A673 (cell line): ENCODE measurements around the gene MOXD1. TPM values are rescaled to one million over a fixed set of nuclear protein-coding genes. Genes with fewer than 3 reads are reported as not detected.

ENCODE experiments used
- BruUV-seq: library from RNA; stranded (reverse); fragments of 400-500 nt; replicated peaks from 2 replicates; lab custom pipeline; 2021; lab: Mats Ljungman, UMichigan
- CTCF ChIA-PET: fragments of 300-600 bp; sonication (Branson Sonifier 250); formaldehyde crosslinking; loops from one replicate; lab custom pipeline; 2022; ENCODE audit warnings: antibody characterized with exemption; lab: Charles Lee
- POLR2A ChIA-PET: fragments of 300-600 bp; sonication (Branson Sonifier 250); formaldehyde crosslinking; loops from one replicate; lab custom pipeline; 2022; ENCODE audit warnings: antibody characterized with exemption; ENCODE audit not compliant: low non-redundant PET; lab: Charles Lee
- DNase-seq: peaks from one replicate; pipeline ENCODE4 v3.0.0-alpha.2; 2015; ENCODE audit warnings: low spot score
- H3K27ac ChIP-seq: fragments of 200-600 bp; sonication (generic); 2 replicates; pipeline ENCODE4 v1.5.1; 2016; ENCODE audit warnings: mixed run types, low read depth, mild to moderate bottlenecking, mixed read lengths, antibody characterized with exemption, low read length; ENCODE audit not compliant: poor library complexity, severe bottlenecking
- H3K27me3 ChIP-seq: fragments of 200-600 bp; sonication (generic); replicated peaks from 2 replicates; pipeline ENCODE4 v1.6.1; 2017; ENCODE audit warnings: mixed run types, low read depth, mild to moderate bottlenecking, mixed read lengths, antibody characterized with exemption, low read length; ENCODE audit not compliant: insufficient read depth, poor library complexity
- H3K36me3 ChIP-seq: fragments of 200-600 bp; sonication (generic); 2 replicates; pipeline ENCODE4 v1.6.1; 2016; ENCODE audit warnings: mixed run types, mild to moderate bottlenecking, mixed read lengths, antibody characterized with exemption, low read length; ENCODE audit not compliant: insufficient read depth, poor library complexity, severe bottlenecking
- H3K4me1 ChIP-seq: fragments of 200-600 bp; sonication (generic); 2 replicates; pipeline ENCODE4 v1.6.1; 2017; ENCODE audit warnings: mixed run types, mild to moderate bottlenecking, mixed read lengths, antibody characterized with exemption, low read length; ENCODE audit not compliant: insufficient read depth, poor library complexity, severe bottlenecking
- H3K4me3 ChIP-seq: fragments of 200-600 bp; sonication (generic); 2 replicates; pipeline ENCODE4 v1.5.1; 2016; ENCODE audit warnings: low read depth, mixed run types, mild to moderate bottlenecking, mixed read lengths, low read length; ENCODE audit not compliant: poor library complexity, severe bottlenecking
- H3K9me3 ChIP-seq: fragments of 200-600 bp; sonication (generic); 2 replicates; pipeline ENCODE4 v1.6.1; 2016; ENCODE audit warnings: mixed run types, low read depth, mild to moderate bottlenecking, mixed read lengths, antibody characterized with exemption, low read length; ENCODE audit not compliant: poor library complexity, severe bottlenecking
- EZH2 ChIP-seq: fragments of 200-600 bp; sonication (generic); IDR thresholded peaks from 2 replicates; pipeline ENCODE4 v1.6.1; 2017; ENCODE audit warnings: borderline replicate concordance, low read depth, mild to moderate bottlenecking, mixed read lengths, antibody characterized with exemption, low read length; ENCODE audit not compliant: poor library complexity, severe bottlenecking
- intact Hi-C: fragments of 100-400 bp; cut with micrococcal nuclease; formaldehyde crosslinking; loops from one replicate; pipeline ENCODE4 v1.10.0; 2022; ENCODE audit not compliant: unreplicated experiment
- total RNA-seq: library from RNA; stranded (reverse); gene quantifications from 2 replicates; pipeline ENCODE4 v1.2.3, GENCODE V29; 2021
- TF ChIP-seq, protein P1 (sequence below): fragments of 300-800, 200-600 bp; sonication (generic); conservative IDR thresholded peaks from 2 replicates; pipeline ENCODE4 v1.5.1; 2017; ENCODE audit warnings: low read depth, mild to moderate bottlenecking, antibody characterized with exemption, low read length, moderate library complexity, mixed read lengths

MOXD1 gene
- total RNA-seq, 1 experiment from 2014 or later = not detected

DNA sequence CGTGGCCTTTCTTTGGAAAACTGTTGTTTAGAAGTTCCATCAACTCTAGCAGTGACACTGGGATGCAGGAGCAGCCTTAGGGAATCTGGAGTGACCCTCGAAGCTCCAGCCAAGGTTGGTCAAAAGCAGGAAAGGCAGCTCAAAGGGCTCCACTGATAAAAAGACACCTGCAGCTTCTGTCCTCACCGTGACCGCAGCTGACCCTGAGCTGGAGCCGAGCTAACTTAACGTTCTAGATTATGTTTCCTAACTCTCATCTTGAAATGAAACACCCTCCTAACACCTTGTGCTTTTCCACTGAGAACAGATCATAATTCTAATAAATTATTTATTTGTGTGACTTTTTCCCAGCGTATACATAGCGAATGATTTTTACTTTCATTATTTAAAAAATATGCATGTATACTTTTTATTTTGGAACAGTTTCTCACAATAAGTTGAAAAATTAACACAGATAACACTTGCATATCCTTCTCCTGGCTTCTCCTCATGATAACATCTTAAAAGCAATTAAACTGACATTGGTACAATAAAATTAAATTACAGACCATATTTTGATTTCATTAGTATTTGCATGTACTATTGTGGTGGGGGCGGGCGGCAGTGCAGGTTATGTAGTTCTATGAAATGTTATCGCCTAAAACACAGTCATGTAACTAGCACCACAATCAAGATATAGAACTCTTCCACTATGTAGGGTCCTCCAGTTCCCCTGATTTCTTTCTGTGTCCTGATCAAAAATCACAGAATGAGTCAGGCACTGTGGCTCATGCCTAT is 116.1 kb downstream of the MOXD1 start:
- H3K4me3 ChIP-seq = no peak overlapping the region

DNA sequence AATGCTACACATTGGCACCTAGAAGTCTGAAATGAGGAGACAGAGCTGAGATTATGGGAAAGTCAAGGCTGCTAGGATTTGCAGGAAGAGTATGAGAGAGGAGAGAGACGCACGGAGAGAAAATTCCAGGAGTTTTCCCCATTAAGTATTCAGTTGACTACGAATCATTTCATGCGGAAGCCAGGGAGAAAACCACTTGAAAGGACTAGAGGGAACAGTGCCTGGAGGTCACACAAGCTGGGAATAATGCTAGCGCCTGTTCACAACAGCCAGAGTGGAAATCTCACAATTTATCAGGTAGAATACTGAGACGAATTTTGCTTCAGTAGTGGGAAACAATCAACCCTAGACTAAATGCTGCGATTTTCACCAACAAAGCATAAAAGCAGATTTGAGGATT is 118.6 kb downstream of the MOXD1 start:
- intact Hi-C loops = no loop called here
- CTCF ChIA-PET = interaction anchor here (0.6 kb wide), 1 partner anchor 17 kb away, joined by 3 read pairs; no protein-coding TSS in a partner anchor

More for the DNA sequence above, 116.1 kb downstream of the MOXD1 start:
- DNase-seq = no peak
- intact Hi-C loops = no loop called here
- Histone ChIP-seq H3K27ac (no peak overlapping the region), H3K9me3 (no peaks in the 10 kb centered on the region), H3K27me3 (peaks cover 41% of the 10 kb centered on the region), H3K36me3 (no peaks in the 10 kb centered on the region), H3K4me1 (no peaks in the 10 kb centered on the region)
- ChIA-PET POLR2A (no interaction called here), CTCF (no interaction called here)
- TF ChIP-seq, protein P1, sequence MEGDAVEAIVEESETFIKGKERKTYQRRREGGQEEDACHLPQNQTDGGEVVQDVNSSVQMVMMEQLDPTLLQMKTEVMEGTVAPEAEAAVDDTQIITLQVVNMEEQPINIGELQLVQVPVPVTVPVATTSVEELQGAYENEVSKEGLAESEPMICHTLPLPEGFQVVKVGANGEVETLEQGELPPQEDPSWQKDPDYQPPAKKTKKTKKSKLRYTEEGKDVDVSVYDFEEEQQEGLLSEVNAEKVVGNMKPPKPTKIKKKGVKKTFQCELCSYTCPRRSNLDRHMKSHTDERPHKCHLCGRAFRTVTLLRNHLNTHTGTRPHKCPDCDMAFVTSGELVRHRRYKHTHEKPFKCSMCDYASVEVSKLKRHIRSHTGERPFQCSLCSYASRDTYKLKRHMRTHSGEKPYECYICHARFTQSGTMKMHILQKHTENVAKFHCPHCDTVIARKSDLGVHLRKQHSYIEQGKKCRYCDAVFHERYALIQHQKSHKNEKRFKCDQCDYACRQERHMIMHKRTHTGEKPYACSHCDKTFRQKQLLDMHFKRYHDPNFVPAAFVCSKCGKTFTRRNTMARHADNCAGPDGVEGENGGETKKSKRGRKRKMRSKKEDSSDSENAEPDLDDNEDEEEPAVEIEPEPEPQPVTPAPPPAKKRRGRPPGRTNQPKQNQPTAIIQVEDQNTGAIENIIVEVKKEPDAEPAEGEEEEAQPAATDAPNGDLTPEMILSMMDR = no peak
- TF ChIP-seq EZH2 = no peak
- no TSS peak for BruUV-seq

DNA sequence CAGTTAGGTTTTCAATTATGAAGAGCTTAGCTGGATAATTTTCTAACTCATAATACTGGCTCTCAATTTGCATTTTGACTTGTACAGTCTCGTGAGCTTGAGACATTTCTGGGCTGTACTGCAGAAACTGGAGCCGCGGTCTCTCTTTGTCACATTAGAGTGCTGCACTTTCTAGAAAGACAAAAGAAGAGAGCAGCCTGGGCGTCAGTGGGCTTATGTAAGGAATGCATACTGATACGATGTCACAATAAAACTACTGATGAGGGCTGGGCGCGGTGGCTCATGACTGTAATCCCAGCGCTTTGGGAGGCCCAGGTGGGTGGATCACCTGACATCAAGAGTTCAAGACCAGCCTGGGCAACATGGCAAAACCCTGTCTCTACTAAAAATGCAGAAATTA is 120.8 kb downstream of the MOXD1 start:
- TF ChIP-seq, protein P1 = no peak
- TF ChIP-seq EZH2 = no peak
- CTCF ChIA-PET = interaction anchor here (0.5 to 1.5 kb wide), 23 partner anchors 8 to 518 kb away, joined by 3 to 28 read pairs (median 4); partner anchors contain the start of gene SLC18B1
- Histone ChIP-seq H3K4me3 (no peak overlapping the region), H3K27me3 (peaks cover 27% of the 10 kb centered on the region), H3K9me3 (no peaks in the 10 kb centered on the region), H3K4me1 (no peaks in the 10 kb centered on the region), H3K27ac (no peak overlapping the region), H3K36me3 (no peaks in the 10 kb centered on the region)
- DNase-seq = no peak
- POLR2A ChIA-PET = no interaction called here
- no TSS peak for BruUV-seq
- intact Hi-C loops = no loop called here

More for the DNA sequence above, 118.6 kb downstream of the MOXD1 start:
- Histone ChIP-seq H3K27me3 (peaks cover 33% of the 10 kb centered on the region), H3K4me3 (no peak overlapping the region), H3K27ac (no peak overlapping the region), H3K9me3 (no peaks in the 10 kb centered on the region), H3K4me1 (no peaks in the 10 kb centered on the region), H3K36me3 (no peaks in the 10 kb centered on the region)
- no TSS peak for BruUV-seq
- DNase-seq = no peak
- POLR2A ChIA-PET = no interaction called here
- TF ChIP-seq, protein P1 = no peak
